ENCODE data around the gene RMC1.

GRCh38 chr18:23526501-23527063, 23.3 kb downstream of the RMC1 start:
- no peak for TF ChIP-seq POLR2A (IDR thresholded peaks at IDR 0.05)
- no peak for TF ChIP-seq CTCF (IDR thresholded peaks at IDR 0.05)
